ENCODE data around the gene CHAMP1. TPM values are rescaled to one million over a fixed set of nuclear protein-coding genes. Genes with fewer than 3 reads are reported as not detected.
A peak's percentile ranks its signal among the peaks of the same experiment; 100 is the strongest.

Gene CHAMP1
- total and polyA plus RNA-seq, 2 of the 4 experiments (the other 2 are of a cell fraction) = 13.3 to 32.7 TPM

DNA sequence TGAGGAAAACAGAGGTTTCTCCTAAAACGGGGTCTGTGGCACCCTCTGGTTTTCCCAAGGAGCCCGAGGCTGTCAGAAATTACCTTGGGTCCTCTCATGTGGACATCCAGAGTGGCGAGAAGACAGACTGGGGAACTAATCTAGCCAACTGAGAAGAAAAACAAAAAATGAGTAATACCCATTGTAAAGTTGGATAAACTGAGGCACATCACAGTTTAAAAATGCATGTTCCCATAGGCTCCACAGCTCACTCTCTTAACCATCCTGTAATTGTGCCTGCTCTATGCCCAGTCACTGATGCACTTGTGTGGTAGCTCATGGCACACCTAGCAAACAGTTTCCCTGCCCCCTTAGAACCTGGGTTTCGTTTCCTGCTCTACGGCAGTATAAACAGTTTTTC lies 48.1 kb upstream of the CHAMP1 start:
- Histone ChIP-seq H4K8ac (ENCODE audit: low read depth in 2 of 2, low read length in 2 of 2) (peak overlapping the region in 1 of 2 experiments; percentile 5; a peak in 1 of 4 replicates), H3K27me3 (ENCODE audit: control insufficient read depth, insufficient read depth, low read length) (no peaks in the 10 kb centered on the region), H3K9me3 (ENCODE audit: control insufficient read depth, insufficient read depth, low read length) (no peaks in the 10 kb centered on the region), H3K4me3 (ENCODE audit: insufficient read depth, low read depth, low read length) (no peak overlapping the region), H3K9ac (ENCODE audit: low read depth, low read length) (no peak overlapping the region), H2BK120ac (ENCODE audit: low read depth, low read length) (no peak overlapping the region), H3K18ac (ENCODE audit: low read depth, low read length) (no peak overlapping the region), H4K91ac (ENCODE audit: insufficient read depth, low read depth, low read length) (no peak overlapping the region), H2BK20ac (ENCODE audit: low read depth, low read length) (no peak overlapping the region), H3K4me1 (ENCODE audit: control insufficient read depth, insufficient read depth, low read length) (peaks cover 4% of the 10 kb centered on the region), H3K4me2 (ENCODE audit: low read depth, low read length) (no peak overlapping the region), H3K9me1 (ENCODE audit: insufficient read depth, low read length) (peaks cover 16% of the 10 kb centered on the region), H3K56ac (ENCODE audit: extremely low read depth, insufficient read depth, low read length) (no peak overlapping the region), H3K27ac (ENCODE audit: insufficient read depth, low read length) (no peak overlapping the region), H3K36me3 (ENCODE audit: control insufficient read depth, insufficient read depth, low read length) (peaks cover 49% of the 10 kb centered on the region), H3K4ac (ENCODE audit: low read depth, low read length) (0 out of 2 replicates have a peak overlapping the region, but pooled peaks have one; percentile 6), H2BK15ac (ENCODE audit: low read depth, low read length) (no peak overlapping the region), H2AFZ (replicated peaks; ENCODE audit: low read length, poor library complexity) (no peak overlapping the region), H2AK5ac (ENCODE audit: low read depth, low read length) (no peak overlapping the region), H3K23ac (ENCODE audit: low read depth, low read length) (0 out of 2 replicates have a peak overlapping the region, but pooled peaks have one; percentile 15), H2AK9ac (replicated peaks; ENCODE audit: low read depth, low read length, poor library complexity) (no peak overlapping the region), H3K14ac (replicated peaks; ENCODE audit: low read depth, low read length) (no peak overlapping the region), H4K20me1 (ENCODE audit: insufficient read depth, low read length) (0 out of 2 replicates have a peak, but pooled peaks cover 5% of the 10 kb centered on the region), H2BK5ac (ENCODE audit: low read depth, low read length, poor library complexity, severe bottlenecking) (peak overlapping the region; percentile 81), H3K79me1 (ENCODE audit: low read depth in 1 of 2, low read length in 2 of 2) (peaks cover 30 to 51% of the 10 kb centered on the region in 2 experiments), H4K5ac (ENCODE audit: low read depth, low read length) (no peak overlapping the region)
- no CpG with 5 or more reads among the region's 5 CpGs for WGBS, 2 experiments (ENCODE audit: extremely low coverage in 2 of 2, insufficient read length in 1 of 2)
- ChIA-PET CTCF (no interaction called here), POLR2A (ENCODE audit: unreplicated experiment) (no interaction called here)
- BruUV-seq (replicated peaks) = no TSS peak
- TF ChIP-seq, protein P1, sequence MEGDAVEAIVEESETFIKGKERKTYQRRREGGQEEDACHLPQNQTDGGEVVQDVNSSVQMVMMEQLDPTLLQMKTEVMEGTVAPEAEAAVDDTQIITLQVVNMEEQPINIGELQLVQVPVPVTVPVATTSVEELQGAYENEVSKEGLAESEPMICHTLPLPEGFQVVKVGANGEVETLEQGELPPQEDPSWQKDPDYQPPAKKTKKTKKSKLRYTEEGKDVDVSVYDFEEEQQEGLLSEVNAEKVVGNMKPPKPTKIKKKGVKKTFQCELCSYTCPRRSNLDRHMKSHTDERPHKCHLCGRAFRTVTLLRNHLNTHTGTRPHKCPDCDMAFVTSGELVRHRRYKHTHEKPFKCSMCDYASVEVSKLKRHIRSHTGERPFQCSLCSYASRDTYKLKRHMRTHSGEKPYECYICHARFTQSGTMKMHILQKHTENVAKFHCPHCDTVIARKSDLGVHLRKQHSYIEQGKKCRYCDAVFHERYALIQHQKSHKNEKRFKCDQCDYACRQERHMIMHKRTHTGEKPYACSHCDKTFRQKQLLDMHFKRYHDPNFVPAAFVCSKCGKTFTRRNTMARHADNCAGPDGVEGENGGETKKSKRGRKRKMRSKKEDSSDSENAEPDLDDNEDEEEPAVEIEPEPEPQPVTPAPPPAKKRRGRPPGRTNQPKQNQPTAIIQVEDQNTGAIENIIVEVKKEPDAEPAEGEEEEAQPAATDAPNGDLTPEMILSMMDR (conservative IDR thresholded peaks at IDR 0.05; ENCODE audit: low read depth, low read length) = no peak
- TF ChIP-seq CHD1 (IDR thresholded peaks at IDR 0.05; ENCODE audit: low read depth, low read length) (no peak), FOS (IDR thresholded peaks at IDR 0.05; ENCODE audit: low read depth, low read length) (no peak), MXI1 (IDR thresholded peaks at IDR 0.05; ENCODE audit: borderline replicate concordance, low read depth, low read length) (no peak), MAZ (IDR thresholded peaks at IDR 0.05; ENCODE audit: borderline replicate concordance, low read depth, low read length) (no peak), SMC3 (IDR thresholded peaks at IDR 0.05; ENCODE audit: low read depth, low read length) (no peak), NFE2L2 (IDR thresholded peaks at IDR 0.05; ENCODE audit: low read depth, low read length) (no peak), RCOR1 (IDR thresholded peaks at IDR 0.05; ENCODE audit: insufficient replicate concordance, low read length) (no peak), RFX5 (IDR thresholded peaks at IDR 0.05; ENCODE audit: low read depth, low read length) (no peak), POLR2A (IDR thresholded peaks at IDR 0.05; ENCODE audit: low read depth, low read length) (no peak), BHLHE40 (IDR thresholded peaks at IDR 0.05; ENCODE audit: low read depth, low read length) (no peak), MAFK (IDR thresholded peaks at IDR 0.05; ENCODE audit: low read depth, low read length) (no peak), RAD21 (IDR thresholded peaks at IDR 0.05; ENCODE audit: low read length) (no peak), CEBPB (IDR thresholded peaks at IDR 0.05; ENCODE audit: low read depth, low read length) (no peak)
- TF ChIP-seq, protein P2, sequence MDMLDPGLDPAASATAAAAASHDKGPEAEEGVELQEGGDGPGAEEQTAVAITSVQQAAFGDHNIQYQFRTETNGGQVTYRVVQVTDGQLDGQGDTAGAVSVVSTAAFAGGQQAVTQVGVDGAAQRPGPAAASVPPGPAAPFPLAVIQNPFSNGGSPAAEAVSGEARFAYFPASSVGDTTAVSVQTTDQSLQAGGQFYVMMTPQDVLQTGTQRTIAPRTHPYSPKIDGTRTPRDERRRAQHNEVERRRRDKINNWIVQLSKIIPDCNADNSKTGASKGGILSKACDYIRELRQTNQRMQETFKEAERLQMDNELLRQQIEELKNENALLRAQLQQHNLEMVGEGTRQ (IDR thresholded peaks at IDR 0.05; ENCODE audit: low read depth, low read length) = no peak
- TF ChIP-seq, protein P3, sequence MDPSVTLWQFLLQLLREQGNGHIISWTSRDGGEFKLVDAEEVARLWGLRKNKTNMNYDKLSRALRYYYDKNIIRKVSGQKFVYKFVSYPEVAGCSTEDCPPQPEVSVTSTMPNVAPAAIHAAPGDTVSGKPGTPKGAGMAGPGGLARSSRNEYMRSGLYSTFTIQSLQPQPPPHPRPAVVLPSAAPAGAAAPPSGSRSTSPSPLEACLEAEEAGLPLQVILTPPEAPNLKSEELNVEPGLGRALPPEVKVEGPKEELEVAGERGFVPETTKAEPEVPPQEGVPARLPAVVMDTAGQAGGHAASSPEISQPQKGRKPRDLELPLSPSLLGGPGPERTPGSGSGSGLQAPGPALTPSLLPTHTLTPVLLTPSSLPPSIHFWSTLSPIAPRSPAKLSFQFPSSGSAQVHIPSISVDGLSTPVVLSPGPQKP (IDR thresholded peaks at IDR 0.05; ENCODE audit: borderline replicate concordance, low read depth, low read length) = no peak
- in situ Hi-C loops (cut with MboI; ENCODE audit: low sequenced_read_pairs) (no loop called here), intact Hi-C loops (cut with micrococcal nuclease) (no loop called here), dilution Hi-C loops (cut with HindIII; ENCODE audit: low sequenced_read_pairs, unreplicated experiment) (no loop called here)
- DNase-seq (no peak), ATAC-seq (ENCODE audit: low read depth) (no peak)

Data from IMR-90 (cell line).